HCT116 (cell line): Measurements from ENCODE around the gene GLP2R. TPM values are rescaled to one million over a fixed set of nuclear protein-coding genes. Genes with fewer than 3 reads are reported as not detected.

ENCODE experiments used
- ATAC-seq: fragments of 200-7000 bp; cut with Tn5 transposase; 2 replicates; pipeline ENCODE4 v1.9.1; 2020; ENCODE audit warnings: mild to moderate bottlenecking, moderate library complexity
- BruUV-seq: library from RNA; stranded (reverse); fragments of 400-500 nt; replicated peaks from 2 replicates; lab custom pipeline; 2021; lab: Mats Ljungman, UMichigan
- CTCF ChIA-PET: fragments of 300-600 bp; sonication (Branson Sonifier 250); formaldehyde crosslinking; loops from one replicate; lab custom pipeline; 2021; ENCODE audit warnings: antibody characterized with exemption; lab: Charles Lee
- POLR2A ChIA-PET: fragments of 300-600, 350-600 bp; sonication (Branson Sonifier 250); formaldehyde crosslinking; loops from one replicate; lab custom pipeline; 2021; ENCODE audit warnings: antibody characterized with exemption; lab: Charles Lee
- RAD21 ChIA-PET, 2 experiments: fragments of 300-600 bp; sonication (Branson Sonifier 250); formaldehyde crosslinking; loops; one replicate each; lab custom pipeline; 2023; ENCODE audit warnings: low total read pairs in 2 of 2; ENCODE audit not compliant: uncharacterized antibody in 2 of 2, unreplicated experiment in 2 of 2, low non-redundant PET in 1 of 2; lab: Charles Lee
- DNase-seq: peaks from one replicate; pipeline ENCODE4 v3.0.0-alpha.2; 2010; ENCODE audit warnings: low read depth, low spot score
- H2AFZ ChIP-seq: fragments of 200-600 bp; shearing (Covaris generic), sonication (generic); 2 replicates; pipeline ENCODE4 v1.6.1; 2017; ENCODE audit warnings: low read depth, mixed run types, mixed read lengths, antibody characterized with exemption, low read length; ENCODE audit not compliant: poor library complexity, severe bottlenecking
- H3K27ac ChIP-seq: 2 replicates; pipeline ENCODE4 v1.5.1; 2012; ENCODE audit warnings: low read depth, low read length
- H3K27me3 ChIP-seq: fragments of 200-600 bp; sonication (generic); 2 replicates; pipeline ENCODE4 v1.6.1; 2016; ENCODE audit warnings: mixed run types, low read length, mixed read lengths; ENCODE audit not compliant: insufficient read depth
- H3K36me3 ChIP-seq, 2 experiments: fragments of 200-500 bp in 1 of 2; fragments of 200-600 bp in 1 of 2; sonication (Bioruptor generic) in 1 of 2; sonication (generic) in 1 of 2; 2 replicates each; pipeline versions ENCODE4 v1.5.1 to v1.6.1; 2014 to 2016; ENCODE audit warnings: low read length in 2 of 2, inconsistent platforms in 1 of 2, mixed read lengths in 1 of 2, mixed run types in 1 of 2; ENCODE audit not compliant: insufficient read depth in 2 of 2, control insufficient read depth in 1 of 2
- H3K4me1 ChIP-seq, 2 experiments: fragments of 200-600 bp in 1 of 2; sonication (generic) in 1 of 2; 2 replicates each; pipeline versions ENCODE4 v1.5.1 to v1.6.1; 2012 to 2017; ENCODE audit warnings: low read length in 2 of 2, inconsistent platforms in 1 of 2, mild to moderate bottlenecking in 1 of 2, mixed read lengths in 1 of 2, mixed run types in 1 of 2, moderate library complexity in 1 of 2; ENCODE audit not compliant: insufficient read depth in 2 of 2, control insufficient read depth in 1 of 2
- H3K4me2 ChIP-seq: fragments of 200-600 bp; sonication (generic); 2 replicates; pipeline ENCODE4 v1.6.1; 2017; ENCODE audit warnings: mixed run types, low read length, mixed read lengths
- H3K4me3 ChIP-seq, 2 experiments: fragments of 200-600 bp in 1 of 2; sonication (generic) in 1 of 2; replicated peaks in 1 of 2; 2 replicates each; pipeline ENCODE4 v1.5.1; 2011 to 2016; ENCODE audit warnings: low read length in 2 of 2, control low read depth in 1 of 2, low read depth in 1 of 2, mild to moderate bottlenecking in 1 of 2, mixed read lengths in 1 of 2, mixed run types in 1 of 2
- H3K79me2 ChIP-seq: fragments of 200-600 bp; sonication (generic); 2 replicates; pipeline ENCODE4 v1.6.1; 2017; ENCODE audit warnings: mild to moderate bottlenecking, mixed run types, low read length, moderate library complexity, mixed read lengths; ENCODE audit not compliant: insufficient read depth
- H3K9ac ChIP-seq: fragments of 200-600 bp; sonication (generic); 2 replicates; pipeline ENCODE4 v1.6.1; 2016; ENCODE audit warnings: low read length, mixed read lengths
- H3K9me2 ChIP-seq: fragments of 200-600 bp; sonication (generic), shearing (Covaris generic); 2 replicates; pipeline ENCODE4 v1.6.1; 2017; ENCODE audit warnings: mixed run types, mild to moderate bottlenecking, moderate library complexity; ENCODE audit not compliant: insufficient read depth
- H3K9me3 ChIP-seq, 2 experiments: fragments of 200-500 bp in 1 of 2; fragments of 200-600 bp in 1 of 2; sonication (Bioruptor generic) in 1 of 2; sonication (generic) in 1 of 2; 2 replicates each; pipeline ENCODE4 v1.6.1; 2014 to 2017; ENCODE audit warnings: low read length in 2 of 2, mixed read lengths in 2 of 2, inconsistent platforms in 1 of 2, low read depth in 1 of 2, mild to moderate bottlenecking in 1 of 2, mixed run types in 1 of 2, moderate library complexity in 1 of 2; ENCODE audit not compliant: control insufficient read depth in 1 of 2, insufficient read depth in 1 of 2
- H4K20me1 ChIP-seq: fragments of 200-600 bp; sonication (generic), shearing (Covaris generic); 2 replicates; pipeline ENCODE4 v1.6.1; 2017; ENCODE audit warnings: mixed run types, mild to moderate bottlenecking, moderate library complexity; ENCODE audit not compliant: insufficient read depth
- CBX3 ChIP-seq: IDR thresholded peaks from 2 replicates; pipeline ENCODE4 v1.6.1; 2012; ENCODE audit warnings: low read depth
- ELF1 ChIP-seq: IDR thresholded peaks from 2 replicates; pipeline ENCODE4 v1.6.1; 2012; ENCODE audit warnings: low read depth, borderline replicate concordance
- EZH2 ChIP-seq: fragments of 200-600 bp; sonication (generic); IDR thresholded peaks from 2 replicates; pipeline ENCODE4 v1.6.1; 2017; ENCODE audit warnings: antibody characterized with exemption, mixed run types
- EZH2phosphoT487 ChIP-seq: fragments of 200-600 bp; IDR thresholded peaks from 2 replicates; pipeline ENCODE4 v1.6.1; 2018; ENCODE audit warnings: antibody characterized with exemption, borderline replicate concordance
- FOSL1 ChIP-seq: IDR thresholded peaks from 2 replicates; pipeline ENCODE4 v1.6.1; 2012; ENCODE audit warnings: low read depth
- JUND ChIP-seq: IDR thresholded peaks from 2 replicates; pipeline ENCODE4 v1.6.1; 2012
- POLR2A ChIP-seq: IDR thresholded peaks from 2 replicates; pipeline ENCODE4 v1.7.0; 2011; ENCODE audit warnings: borderline replicate concordance; ENCODE audit not compliant: insufficient read depth, insufficient read length; ENCODE audit errors: extremely low read depth
- POLR2AphosphoS5 ChIP-seq: IDR thresholded peaks from 2 replicates; pipeline ENCODE4 v1.6.1; 2011; ENCODE audit warnings: mild to moderate bottlenecking, low read depth, low read length, moderate library complexity
- REST ChIP-seq: IDR thresholded peaks from 2 replicates; pipeline ENCODE4 v1.6.1; 2012; ENCODE audit warnings: low read depth
- SIN3A ChIP-seq: IDR thresholded peaks from 2 replicates; pipeline ENCODE4 v1.6.1; 2012; ENCODE audit warnings: low read depth
- SRF ChIP-seq: IDR thresholded peaks from 2 replicates; pipeline ENCODE4 v1.6.1; 2012; ENCODE audit warnings: low read depth
- TCF7L2 ChIP-seq: IDR thresholded peaks from 2 replicates; pipeline ENCODE4 v1.7.0; 2011; ENCODE audit warnings: borderline replicate concordance, inconsistent platforms; ENCODE audit not compliant: insufficient read depth, insufficient read length; ENCODE audit errors: extremely low read depth
- YY1 ChIP-seq: IDR thresholded peaks from 2 replicates; pipeline ENCODE4 v1.6.1; 2011; ENCODE audit warnings: low read length, low read depth, moderate library complexity, mild to moderate bottlenecking; ENCODE audit not compliant: insufficient replicate concordance; ENCODE audit errors: extremely low read depth
- ZNF274 ChIP-seq: fragments of 200-500 bp; sonication (Bioruptor generic); IDR thresholded peaks from 2 replicates; pipeline ENCODE4 v1.6.1; 2014; ENCODE audit warnings: mild to moderate bottlenecking, low read depth, low read length, inconsistent platforms
- intact Hi-C: fragments of 100-400 bp; cut with micrococcal nuclease; formaldehyde crosslinking; loops from 2 replicates; pipeline ENCODE4 v1.10.0; 2022
- total RNA-seq: library from RNA; stranded (reverse); gene quantifications from one replicate; pipeline ENCODE4 v1.2.1, GENCODE V29; 2021; ENCODE audit not compliant: unreplicated experiment

Gene GLP2R
- total RNA-seq, 1 experiment from 2014 or later, result not detected

GRCh38 chr17:9878786-9879525 lies 53.2 kb downstream of the GLP2R start:
- Histone ChIP-seq H3K4me1 (peaks cover 0 to 19% of the 10 kb centered on the region in 2 experiments; a peak in 2 of 4 replicates), H3K27me3 (no peaks in the 10 kb centered on the region), H4K20me1 (no peaks in the 10 kb centered on the region), H3K9me2 (no peaks in the 10 kb centered on the region), H3K4me3 (no peak overlapping the region), H3K27ac (no peak overlapping the region), H2AFZ (no peak overlapping the region), H3K9ac (no peak overlapping the region), H3K36me3 (no peaks in the 10 kb centered on the region), H3K4me2 (no peak overlapping the region), H3K79me2 (no peaks in the 10 kb centered on the region), H3K9me3 (peaks cover 6 to 11% of the 10 kb centered on the region in 2 experiments; a peak in 3 of 4 replicates)
- POLR2A ChIA-PET, result no interaction called here
- ATAC-seq (no peak), DNase-seq (no peak)
- CTCF ChIA-PET, result interaction anchor here (1.2 to 1.8 kb wide), 2 partner anchors 10 to 13 kb away, joined by 5 to 9 read pairs; no protein-coding TSS in a partner anchor
- TF ChIP-seq JUND (no peak), CBX3 (no peak), ELF1 (no peak), EZH2 (no peak), POLR2AphosphoS5 (no peak), SRF (no peak), REST (no peak), YY1 (no peak), SIN3A (no peak), TCF7L2 (no peak), EZH2phosphoT487 (no peak), ZNF274 (no peak), POLR2A (no peak), FOSL1 (no peak)
- RAD21 ChIA-PET, result no interaction called here
- intact Hi-C loops, result no loop called here
- no TSS peak for BruUV-seq
